Middle frontal gyrus (tissue), 1 donor: ENCODE results near the gene PDGFD.

ENCODE experiments used
- DNase-seq: peaks from one replicate; pipeline ENCODE4 v3.0.0-alpha.2; 2015; ENCODE audit warnings: low spot score; ENCODE audit errors: extremely low spot score

The PDGFD gene

DNA sequence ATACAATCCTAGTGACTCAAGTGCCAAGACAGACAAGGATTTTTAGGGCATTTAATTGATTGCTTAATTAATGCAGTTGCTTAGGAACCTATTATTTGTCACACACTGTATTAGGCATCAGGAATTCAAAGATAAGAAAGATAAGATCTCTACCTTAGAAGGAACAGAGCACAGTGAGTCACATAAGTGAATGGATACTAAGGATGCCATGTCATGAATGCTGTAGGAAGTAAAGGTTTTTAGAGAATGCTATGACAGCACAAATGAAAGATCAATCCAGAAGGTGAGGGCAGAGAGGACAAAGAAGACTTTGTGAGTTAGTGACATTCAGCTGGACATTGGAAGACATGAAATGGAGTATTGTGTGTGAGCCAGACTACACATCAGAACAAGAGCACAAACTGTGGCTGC is 275.4 kb downstream of the PDGFD start:
- DNase-seq: peak; percentile 42

DNA sequence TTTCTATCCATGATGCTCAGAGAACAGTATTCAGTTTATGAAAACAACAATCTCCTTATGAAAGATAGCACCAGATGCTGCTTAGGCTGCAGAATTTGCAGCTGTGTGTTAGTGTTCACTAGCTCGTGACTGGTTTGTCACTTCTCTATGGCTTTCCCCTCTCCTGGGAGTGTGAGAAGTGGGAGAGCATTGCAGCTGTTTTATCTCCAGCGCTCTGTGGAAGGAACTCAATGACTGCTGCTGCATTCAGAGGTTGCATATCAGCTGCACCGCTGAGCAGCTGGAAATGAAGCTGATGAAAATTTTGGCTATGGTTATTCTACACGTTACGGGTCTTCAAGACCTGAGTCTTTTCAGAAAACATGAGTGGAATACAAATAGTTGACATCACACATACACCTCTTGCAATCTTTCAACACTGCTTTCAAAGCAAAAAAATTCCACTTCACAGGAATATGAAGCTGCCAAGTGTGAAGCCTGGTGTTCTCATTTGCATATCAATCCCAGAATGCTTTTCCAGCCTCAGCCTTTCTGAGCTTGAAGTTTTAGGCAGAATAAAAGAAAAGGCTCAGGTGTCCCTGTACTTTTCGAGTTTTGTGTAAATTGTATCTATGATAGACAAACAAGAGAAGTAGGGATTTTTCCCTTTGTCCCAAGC is 276.8 kb downstream of the PDGFD start:
- peak; percentile 33 for DNase-seq

DNA sequence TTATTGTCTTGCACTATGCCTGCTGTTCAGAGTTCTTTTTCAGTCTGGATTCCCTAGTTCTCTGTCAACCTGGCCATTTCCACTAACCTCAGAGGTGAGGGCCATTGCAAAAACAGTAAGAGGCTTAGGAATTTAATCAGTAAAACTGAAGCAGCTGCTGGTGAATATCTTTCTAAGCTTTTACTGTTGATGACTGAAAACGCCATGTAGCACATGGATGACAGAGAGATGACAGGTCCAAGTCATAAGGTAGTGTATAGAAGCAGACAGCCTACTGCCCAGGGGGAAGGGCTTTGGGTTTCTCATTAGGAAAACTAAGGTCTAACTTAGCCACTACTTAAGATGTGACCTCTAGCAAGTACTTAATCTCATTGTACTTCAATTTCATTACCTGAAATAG is 280.1 kb downstream of the PDGFD start:
- no peak for DNase-seq

DNA sequence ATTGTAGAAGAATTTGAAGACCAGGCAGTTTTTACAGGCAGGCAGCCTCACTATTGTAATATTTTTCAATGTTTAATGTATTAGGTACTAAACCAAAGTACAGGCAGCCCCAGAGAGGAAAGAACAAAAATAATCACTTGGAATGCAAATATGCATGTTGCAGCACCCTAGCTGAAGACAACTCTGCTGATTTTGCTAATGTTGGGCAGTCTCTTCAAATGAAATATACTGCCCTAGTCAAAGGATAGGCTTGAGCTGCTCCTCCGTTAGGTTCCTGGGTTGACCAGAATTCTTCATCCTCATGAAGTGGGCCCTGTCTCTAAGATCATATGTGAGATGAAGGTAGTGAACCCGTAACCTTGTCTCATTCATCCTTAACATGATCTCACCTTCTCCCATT is 280.7 kb downstream of the PDGFD start:
- DNase-seq: no peak

DNA sequence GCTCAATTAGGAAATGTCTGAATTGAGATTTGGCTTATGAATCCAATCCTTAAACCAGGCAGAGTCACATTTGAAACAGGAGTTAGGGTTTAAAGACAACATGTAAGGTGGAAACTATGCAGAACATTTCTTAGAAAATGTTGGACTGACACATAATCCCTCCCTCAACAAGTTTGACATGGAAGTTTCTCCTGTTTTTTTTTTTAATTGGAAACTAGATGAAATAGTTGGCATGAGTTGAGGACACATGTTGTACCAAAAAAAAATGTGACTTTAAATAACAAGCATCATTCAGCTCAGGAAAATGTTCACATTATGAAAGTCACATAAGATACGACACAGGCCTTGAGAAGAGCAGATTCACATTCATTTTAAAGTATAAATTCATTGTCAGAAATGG is 282.4 kb downstream of the PDGFD start:
- DNase-seq: no peak

DNA sequence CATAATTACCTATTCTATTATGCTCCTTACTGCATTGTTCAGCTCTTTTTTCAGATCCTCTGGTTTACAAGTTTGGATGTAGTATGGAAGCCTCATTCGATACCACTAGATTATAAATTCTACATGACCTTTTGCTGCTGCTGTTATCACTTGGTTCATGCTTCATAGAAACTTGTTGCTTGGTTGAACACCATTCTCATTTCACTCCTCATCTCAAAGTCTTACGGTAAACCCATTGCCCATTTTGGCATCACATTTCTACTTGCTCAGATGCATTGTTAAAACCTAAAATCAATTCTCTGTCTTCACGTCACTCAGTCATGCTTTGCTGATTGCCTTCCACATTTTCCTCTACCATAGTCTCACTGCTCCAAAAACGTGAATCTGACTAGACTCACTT is 283.0 kb downstream of the PDGFD start:
- no peak for DNase-seq

DNA sequence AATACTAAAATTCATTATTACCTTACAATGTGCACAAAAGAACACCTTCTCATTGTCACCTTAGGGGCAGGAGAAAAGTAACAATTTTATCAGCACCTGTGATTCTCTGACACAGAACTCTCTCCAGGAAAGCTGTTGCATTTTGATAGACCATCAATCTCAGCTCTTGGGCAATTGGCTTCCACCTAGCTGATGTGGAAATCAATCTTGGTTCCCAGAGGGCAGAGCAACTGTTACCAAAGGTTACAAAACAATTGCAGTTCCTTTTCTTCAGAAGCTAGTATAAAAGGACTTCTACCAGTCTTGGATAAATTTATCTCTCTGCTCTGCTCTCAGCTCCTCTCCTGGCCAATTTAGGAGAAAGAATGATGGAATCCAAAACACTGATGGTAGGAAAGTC is 285.3 kb downstream of the PDGFD start:
- no peak for DNase-seq

DNA sequence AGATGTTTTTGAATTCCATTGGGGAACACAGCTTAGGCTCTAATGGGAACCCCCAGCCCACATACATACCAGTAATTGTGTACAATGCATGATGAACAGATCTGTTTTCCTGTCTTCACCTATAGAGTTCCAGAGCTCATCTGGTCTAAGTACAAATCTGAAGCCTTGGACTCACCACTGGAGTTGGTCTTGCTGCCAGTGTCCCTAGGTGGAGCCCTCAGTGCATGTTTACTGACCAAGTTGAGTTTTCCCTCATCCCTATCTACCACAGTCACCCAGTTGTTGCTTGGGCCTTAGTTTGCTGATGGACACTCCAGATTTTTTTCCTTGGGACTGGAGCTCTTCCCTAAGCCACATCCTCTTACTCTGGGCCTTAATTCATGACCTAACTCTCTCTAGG is 286.7 kb downstream of the PDGFD start:
- no peak for DNase-seq

DNA sequence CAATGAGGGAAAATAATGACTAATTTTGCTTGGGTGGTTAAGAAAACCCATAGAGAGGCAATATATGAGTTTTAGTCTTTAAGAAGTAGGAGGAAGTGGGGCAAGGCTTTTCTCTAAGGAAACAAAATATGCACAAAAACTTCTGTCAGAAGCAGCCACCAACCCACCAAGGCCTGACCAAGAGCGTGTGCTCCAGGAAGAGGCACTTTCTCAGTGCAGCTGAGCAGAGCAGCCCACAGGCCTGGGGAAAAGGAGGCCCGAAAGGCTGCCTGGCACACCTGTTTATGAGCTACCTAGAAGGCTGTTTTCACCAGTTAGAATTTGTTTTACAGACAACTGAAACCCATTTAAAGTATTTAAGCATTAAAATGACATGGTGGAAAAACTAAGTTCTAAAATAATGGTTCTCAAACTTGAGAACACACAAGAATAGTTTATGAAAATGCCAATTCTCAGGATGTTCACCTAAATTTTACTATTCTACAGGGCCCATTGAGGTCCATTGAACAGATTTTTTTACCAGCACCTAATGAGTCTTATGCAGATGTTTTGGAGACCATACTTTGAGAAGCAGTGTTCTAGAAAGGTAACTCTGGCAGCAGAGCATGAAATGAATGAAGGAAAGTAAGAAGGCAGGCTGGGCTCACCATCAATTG is 288.0 kb downstream of the PDGFD start:
- DNase-seq: no peak

DNA sequence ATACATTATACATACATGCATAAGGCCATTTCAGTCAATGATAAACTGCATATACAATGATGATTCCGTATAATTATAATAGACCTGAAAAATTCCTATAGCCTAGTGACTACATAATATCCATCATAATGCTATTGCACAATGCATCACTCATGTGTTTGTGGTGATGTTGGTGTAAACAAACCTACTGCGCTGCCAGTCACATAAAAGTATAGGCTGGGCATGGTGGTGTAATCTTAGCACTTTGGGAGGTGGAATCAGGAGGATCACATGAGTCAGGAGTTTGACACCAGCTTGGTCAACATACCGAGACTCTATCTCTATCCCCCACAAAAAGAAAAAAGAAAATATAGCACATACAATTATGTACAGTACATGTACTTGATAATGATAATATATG is 291.2 kb downstream of the PDGFD start:
- DNase-seq: no peak

DNA sequence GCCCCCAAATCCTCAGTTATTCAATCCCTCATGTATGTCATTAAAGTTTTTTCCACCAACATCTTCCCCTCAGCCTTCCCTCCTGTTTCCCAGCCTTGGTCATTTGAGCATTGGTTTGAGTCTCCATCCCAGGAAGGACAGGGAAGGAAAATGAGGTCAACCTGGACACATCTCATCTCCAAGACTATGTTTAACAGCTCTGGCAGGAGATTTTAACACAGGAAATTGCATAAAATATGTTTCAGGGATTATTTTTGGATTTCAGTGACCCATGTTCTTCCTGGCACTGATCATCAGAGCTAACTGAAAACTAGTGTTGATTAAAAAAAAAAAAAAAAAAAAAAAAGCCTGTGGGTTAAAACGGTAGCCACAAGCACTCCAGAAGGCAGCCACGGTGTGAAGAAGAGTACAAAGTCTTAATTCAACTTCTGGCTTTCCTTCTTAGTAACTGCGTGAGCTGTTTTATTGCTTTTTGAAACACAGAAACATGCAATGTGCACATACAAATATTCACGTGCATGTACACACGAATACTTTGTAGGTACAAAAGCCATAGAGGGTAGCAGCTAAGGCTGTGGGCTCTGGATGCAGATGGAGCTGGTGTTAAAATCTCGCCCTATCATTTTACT is 291.9 kb downstream of the PDGFD start:
- DNase-seq: no peak

DNA sequence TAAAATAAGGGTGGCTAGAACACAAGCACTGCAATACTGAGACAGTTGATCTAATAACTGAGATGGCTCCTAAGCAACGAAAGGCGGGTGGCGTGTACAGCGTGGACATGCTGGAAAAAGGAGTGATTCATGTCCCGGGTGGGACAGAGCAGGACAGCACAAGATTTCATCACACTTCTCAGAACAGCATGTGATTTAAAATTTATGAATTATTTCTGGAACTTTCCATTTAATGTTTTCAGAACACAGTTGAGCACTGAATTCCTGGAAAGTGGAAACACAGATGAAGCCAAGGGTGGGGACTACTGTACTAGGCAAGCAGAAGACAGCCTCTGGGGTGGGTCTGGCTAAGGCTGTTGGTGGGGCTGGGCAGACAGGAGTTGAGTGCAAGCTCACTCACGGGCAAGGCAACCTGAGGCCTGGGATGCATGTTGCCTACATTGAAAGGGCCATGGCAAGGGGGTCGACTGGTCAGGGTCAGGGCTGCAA is 293.1 kb downstream of the PDGFD start:
- DNase-seq: no peak

DNA sequence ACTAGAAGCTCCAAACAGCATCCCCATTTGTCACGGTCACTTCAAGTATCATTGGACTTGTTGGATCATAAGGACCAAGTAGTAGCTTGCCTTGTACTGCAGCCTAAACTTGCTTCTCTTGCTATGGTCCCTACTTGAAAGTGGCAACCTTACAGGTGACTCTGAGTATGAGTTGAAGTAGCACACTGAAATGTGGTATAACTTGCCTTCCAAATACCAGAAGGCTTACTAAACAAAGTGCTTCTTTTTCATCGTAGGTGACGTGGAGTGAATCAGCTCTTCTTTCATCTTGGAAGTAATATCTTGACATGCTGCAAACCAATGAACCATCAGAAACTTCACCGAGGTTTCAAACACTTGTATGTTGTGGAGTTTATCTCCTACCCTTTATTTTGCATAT is 296.5 kb downstream of the PDGFD start:
- no peak for DNase-seq

DNA sequence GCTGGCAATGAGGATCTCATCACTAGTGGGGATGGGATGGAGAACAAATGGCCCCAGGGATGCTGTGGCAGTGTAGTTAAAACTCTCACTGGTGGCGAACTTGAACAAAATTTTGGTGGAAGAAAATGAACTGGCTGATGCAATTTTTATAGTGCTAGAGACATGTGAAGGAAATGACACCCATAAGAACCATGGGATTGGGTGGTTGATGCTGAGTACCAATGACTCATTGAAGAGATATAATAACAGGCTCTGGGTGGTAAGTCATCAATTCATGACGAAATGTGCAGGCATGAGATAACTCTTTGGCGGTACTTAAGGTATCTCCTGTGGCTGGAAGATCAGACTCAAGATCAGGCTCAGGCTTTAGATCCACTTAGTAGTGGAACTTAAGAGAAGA is 300.4 kb downstream of the PDGFD start:
- DNase-seq: no peak

DNA sequence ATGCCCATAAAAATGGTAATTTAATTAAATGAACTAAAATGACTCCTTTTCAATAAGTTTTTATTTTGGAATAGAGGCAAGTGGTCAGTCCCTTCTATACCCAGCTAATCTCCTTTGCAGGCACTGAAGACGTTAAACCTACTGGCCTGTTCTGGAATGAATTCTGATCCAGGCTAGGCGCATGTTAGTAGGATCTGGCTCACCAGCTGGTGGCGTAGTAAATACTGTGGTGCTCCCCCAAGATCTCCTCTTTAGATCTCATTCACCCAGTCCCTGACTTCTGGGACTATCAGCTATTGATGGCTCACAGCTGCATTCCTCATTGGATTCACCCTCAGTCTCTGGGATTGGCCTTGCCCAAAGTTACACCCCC is 301.2 kb downstream of the PDGFD start:
- no peak for DNase-seq

DNA sequence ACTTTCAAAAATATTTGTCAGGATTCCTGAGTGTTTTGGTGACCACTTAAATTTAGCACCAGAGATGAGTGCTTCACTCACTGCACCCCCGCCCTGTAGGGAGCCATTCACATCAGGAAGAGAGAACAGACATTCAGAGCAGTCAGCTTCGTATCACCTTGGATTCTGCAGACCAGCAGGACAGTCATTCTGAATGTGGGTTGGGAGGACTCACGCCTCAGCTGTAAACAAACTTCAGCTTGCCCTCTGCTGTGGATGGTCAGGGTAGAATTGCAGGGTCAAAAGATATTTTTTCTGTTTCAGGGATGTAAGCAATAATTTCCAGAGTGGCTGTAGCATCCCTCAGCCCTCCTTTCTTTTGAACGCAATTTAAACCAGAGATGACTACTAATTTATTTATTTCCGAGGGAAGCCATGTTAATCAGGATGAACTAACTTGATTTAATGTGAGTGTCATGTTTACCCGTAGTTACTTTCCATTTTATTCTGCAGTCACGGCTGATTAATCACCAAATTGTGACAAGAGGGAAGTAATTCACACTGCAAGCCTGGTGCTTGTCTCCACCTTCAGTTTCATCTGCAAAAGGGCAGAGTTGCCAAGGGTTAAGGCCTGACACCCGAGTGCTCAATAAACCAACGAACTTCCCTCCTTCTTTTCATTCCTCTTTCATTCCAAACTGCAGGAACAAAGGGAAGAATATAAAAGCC is 301.7 kb downstream of the PDGFD start:
- DNase-seq: no peak
